ENCODE data around the gene AGO3.

AGO3 gene

GRCh38 chr1:36083635-36084496 lies 153.0 kb downstream of the AGO3 start, which contains the start of gene TEKT2:
TSS of gene TEKT2 (plus strand) at chr1:36084094. CDS start at chr1:36084922, 828 bp downstream.
- DNase-seq, result peak in 1 of 2 donors; percentile 15

DNA sequence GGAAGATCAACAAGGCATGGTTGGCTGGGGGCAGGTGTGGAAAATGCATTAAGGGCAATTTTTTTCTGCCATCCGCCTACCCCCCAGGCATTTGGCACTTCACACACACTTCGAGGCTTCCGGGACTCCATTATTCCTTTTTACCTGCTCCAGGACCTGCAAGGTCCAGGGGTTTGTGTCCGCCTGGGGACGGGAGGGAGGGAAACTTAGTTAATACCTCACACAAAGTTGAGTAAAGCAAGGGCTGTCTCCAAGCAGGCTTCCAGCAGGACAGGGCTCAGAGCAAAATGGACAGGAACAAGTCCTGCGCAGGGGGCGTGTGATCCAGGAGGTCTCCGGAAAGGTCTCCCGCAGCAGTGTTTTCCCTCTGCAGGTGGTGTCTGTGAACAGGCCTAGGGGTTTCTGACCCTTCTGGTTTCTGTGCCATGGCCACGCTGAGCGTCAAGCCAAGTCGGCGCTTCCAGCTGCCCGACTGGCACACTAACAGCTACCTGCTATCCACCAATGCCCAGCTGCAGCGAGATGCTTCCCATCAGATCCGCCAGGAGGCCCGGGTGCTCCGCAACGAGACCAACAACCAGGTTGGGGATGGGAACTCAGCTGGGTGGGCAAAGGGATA lies 153.7 kb downstream of the AGO3 start:
- DNase-seq, result no peak

DNA sequence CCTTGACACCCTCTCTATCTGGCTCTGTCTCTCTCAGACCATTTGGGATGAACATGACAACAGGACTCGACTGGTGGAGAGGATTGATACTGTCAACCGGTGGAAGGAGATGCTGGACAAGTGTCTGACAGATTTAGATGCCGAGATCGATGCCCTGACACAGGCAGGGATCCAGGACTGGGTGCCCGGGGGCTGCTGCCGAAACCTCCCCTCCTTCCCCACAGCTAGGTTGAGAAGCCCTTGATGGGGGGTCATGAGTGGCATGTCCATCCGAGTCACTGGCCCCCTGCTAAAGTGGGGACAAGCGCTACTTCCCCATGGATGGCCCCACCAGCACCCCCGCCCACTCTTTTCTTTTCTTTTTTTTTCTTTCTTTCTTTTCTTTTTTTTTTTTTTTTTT lies 154.2 kb downstream of the AGO3 start:
- no peak for DNase-seq

DNA sequence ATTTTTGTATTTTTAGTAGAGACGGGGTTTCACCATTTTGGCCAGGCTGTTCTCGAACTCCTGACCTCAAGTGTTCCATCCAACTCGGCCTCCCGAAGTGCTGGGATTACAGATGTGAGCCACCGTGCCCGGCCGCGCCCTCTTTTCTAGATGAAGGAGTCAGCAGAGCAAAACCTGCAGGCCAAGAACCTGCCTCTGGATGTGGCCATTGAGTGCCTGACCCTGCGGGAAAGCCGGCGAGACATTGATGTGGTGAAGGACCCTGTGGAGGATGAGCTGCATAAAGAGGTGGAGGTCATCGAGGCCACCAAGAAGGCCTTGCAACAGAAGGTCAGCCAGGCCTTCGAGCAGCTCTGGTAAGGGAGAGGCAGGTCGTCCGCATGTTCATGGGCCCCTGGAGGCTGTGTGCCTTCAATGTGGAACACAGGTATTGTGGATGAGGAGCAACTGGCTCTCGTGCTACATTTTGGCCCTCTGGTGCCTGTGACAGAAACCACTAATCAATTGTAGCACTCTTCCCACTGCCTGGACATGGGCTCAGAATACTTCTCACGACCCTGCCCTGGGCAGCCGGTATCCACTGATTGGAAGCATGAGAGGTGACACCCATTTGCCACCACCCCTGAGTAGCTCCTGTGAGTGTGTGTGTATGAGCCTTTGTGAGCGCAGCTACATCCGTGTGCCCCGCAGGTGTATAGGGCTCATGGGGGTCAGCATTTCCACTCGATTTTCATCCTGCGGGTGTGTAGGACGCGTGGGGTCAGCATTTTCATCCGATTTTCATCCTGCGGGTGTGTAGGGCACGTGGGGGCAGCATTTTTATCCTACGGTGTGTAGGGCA lies 155.0 kb downstream of the AGO3 start:
- DNase-seq, result no peak

DNA sequence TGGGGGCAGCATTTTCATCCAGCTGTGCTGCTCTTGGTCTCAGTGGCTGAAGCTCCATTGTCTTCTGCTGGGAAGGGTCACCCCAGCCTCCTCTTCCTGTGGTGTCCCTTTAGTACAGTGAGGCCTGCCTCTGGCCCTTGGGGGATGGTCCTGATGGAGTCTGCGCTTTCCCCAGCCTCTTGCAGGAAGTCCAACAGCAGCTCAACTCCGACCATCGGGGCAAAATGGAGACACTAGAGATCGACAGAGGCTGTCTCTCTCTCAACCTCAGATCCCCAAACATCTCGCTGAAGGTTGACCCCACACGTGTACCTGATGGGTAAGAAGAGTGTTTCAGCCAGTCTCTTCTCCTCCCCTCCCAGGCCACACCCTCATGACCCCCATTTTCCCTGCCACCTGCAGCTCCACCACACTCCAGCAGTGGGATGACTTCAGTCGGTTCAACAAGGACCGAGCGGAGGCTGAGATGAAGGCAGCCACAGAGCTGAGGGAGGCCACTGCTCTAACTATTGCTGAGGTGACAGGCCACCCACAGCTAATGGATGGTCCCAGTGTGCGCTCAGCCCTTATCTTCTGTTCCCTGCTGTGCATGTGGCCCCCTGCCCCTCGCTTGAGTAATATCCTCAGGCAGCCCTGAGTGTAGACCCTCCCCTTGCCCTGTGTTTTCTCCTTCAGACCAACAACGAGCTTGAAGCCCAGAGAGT lies 155.8 kb downstream of the AGO3 start:
- DNase-seq, result no peak

- DNase-seq, result no peak
These were observed 156.6 kb downstream of the AGO3 start for GRCh38 chr1:36087233-36088123.

GRCh38 chr1:36088265-36088576 lies 157.3 kb downstream of the AGO3 start:
- no peak for DNase-seq

- peak; percentile 90 to 94 for DNase-seq
These were observed 157.9 kb downstream of the AGO3 start, which contains the start of gene ADPRS for GRCh38 chr1:36088577-36089392. TSS of gene ADPRS (plus strand) at chr1:36088892. CDS start at chr1:36088905, 13 bp downstream.

DNA sequence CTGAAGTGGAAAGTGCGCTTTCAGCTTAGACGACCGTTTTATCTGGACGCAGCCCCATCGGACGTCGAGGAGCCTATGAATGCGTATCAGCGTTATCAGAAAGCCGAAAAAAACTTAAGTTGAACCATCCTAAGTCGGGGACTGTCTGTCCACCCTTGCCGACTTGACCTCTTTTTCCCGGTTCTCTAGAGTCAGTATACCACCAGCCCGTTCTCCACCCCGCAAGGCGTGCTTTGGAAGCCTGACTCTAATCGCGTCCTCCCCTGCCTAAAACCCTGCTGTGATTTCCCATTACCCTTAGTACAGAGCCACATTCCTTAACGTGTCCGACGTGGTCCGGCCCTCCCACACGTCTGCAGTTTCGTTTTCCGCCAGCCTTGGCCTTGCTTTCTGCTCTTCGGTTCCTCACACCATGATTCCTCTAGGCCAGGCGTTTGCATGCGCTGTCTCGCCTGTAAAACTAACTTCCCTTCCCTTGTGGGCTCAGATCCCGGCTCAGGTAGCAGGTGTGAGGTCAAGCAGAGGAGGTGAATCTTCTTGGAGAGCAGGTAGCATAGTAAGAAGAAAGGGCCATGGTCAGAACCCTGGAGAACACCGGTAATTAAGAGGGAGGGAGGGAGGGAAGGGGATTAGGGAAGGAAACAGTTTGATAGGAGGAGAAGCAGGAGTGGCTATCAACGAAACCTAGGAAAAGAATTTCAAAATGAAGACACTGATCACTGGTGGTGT lies 158.7 kb downstream of the AGO3 start:
- DNase-seq, result peak; percentile 79 to 82

GRCh38 chr1:36091141-36091540 lies 160.2 kb downstream of the AGO3 start:
- no peak for DNase-seq

GRCh38 chr1:36091698-36092097 lies 160.8 kb downstream of the AGO3 start:
- DNase-seq, result no peak

DNA sequence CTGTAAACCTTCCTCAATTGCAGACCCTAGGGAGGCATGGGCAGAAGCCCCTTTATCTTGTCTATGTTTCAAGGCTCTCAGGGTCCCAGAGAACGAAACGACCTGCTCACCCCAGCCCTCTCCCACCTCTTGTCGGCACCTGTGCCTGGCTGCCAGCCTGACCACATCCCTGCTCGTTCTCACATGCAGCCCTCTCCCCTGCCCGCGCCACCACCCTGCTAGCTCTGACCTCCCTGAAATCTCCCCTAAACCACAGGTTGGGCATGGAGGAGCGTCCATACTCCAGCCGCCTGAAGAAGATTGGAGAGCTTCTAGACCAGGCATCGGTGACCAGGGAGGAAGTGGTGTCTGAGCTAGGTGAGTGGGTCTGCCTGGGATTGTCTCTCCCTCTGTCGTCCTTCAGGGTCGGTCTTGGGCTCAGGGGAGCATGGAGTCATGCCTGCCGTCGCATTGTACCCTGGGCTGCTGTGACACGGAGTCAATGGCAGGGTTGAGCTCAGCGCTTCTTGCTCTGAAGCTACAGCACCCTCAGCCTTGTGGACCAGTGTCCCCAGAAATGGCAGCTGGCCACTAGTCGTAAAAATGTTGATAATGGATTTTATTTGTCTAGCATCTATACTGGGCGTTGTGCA lies 161.4 kb downstream of the AGO3 start:
- DNase-seq, result no peak

DNA sequence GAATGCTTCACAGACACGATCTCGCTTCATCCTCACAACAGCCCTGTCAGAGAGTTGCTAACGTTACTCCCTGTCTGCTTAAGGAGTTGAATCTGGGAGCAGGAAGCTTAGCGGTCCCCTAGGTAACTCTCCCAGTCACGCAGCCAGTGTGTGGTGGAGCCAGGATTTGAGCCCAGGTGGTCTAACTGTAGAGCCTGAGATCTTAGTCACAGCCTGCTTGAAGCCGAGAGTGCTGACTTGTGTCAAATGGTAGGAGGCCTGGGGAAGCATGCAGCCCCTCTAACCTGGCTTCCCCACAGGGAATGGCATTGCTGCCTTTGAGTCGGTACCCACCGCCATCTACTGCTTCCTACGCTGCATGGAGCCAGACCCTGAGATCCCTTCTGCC lies 161.9 kb downstream of the AGO3 start:
- no peak for DNase-seq

GRCh38 chr1:36093226-36093625 lies 162.3 kb downstream of the AGO3 start:
- no peak for DNase-seq

GRCh38 chr1:36093929-36094328 lies 163.0 kb downstream of the AGO3 start:
- DNase-seq, result peak; percentile 23 to 57

GRCh38 chr1:36094621-36095061 lies 163.7 kb downstream of the AGO3 start:
- DNase-seq, result no peak

DNA sequence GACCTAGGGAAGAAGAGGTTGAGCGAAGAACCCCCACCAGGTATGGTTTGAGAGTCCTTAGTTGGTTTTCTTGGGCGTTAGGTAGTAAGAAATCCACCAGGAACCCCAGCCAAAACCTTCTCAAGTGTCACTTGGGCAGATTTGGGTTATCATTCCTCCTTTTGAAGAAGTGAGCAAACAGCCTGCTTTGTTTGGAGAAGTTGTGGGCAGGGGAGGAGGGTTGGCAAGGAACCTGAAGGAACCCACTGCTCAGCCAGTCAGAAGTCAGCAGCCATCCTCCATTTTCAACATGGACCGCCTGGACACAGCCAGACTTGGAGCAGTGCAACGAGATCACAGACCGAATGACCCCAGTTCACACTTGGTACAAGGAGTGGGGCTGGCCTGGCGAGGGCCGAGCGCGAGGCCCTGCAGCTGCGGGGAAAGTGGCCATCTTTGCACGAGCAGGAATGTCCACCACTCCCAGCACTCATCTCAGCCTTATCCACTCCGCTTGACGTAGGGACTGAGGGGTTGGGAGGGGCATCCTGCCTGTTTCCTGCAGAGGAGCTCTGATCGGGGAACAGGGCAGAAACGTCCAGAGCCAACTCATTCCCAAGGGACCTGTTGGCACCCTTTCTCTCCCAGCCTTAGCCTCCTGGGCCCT lies 165.0 kb downstream of the AGO3 start:
- DNase-seq, result peak; percentile 75 to 81

All from inflammatory macrophage (primary cell).